ENCODE data around the gene MAML2.

DNA sequence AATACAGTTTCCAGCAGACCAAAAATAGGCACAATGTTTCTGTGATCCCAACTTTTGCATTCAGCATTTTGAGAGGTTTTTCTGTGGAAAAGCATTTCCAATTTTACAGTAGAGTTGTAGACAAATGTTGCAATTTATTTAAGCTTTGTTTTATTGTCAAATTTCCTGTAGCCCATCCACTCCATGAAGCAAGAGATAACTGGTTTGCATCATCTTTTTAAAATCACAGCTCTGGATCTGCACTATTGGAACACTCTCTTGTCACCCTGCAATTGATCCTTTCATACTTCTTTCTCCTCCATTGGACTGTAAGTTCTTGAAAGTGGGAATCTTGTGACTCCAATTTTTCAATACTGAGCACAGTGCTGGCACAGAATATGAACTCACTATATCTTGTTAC lies 86.0 kb downstream of the MAML2 start:
- TF ChIP-seq POLR2A (IDR thresholded peaks at IDR 0.05) (no peak), POLR2AphosphoS5 (IDR thresholded peaks at IDR 0.05) (no peak)

All from stomach (tissue), 4 donors.